WTC11 (cell line): Measurements from ENCODE around the gene COL20A1.

Source experiments
- CTCF ChIP-seq: fragments of 200-600 bp; IDR thresholded peaks from 2 replicates; pipeline ENCODE4 v1.8.0; 2022; ENCODE audit warnings: antibody characterized with exemption
- E2F1 ChIP-seq: sonication (generic); formaldehyde crosslinking; IDR thresholded peaks from 2 replicates; pipeline ENCODE4 v1.8.0; 2022; ENCODE audit warnings: mild to moderate bottlenecking, missing genetic modification reagents
- MAX ChIP-seq: sonication (generic); formaldehyde crosslinking; IDR thresholded peaks from 2 replicates; pipeline ENCODE4 v1.8.0; 2022; ENCODE audit warnings: mild to moderate bottlenecking, missing genetic modification reagents
- NR1H2 ChIP-seq: sonication (generic); formaldehyde crosslinking; IDR thresholded peaks from 2 replicates; pipeline ENCODE4 v1.9.0; 2021; ENCODE audit warnings: mild to moderate bottlenecking, moderate library complexity, missing genetic modification reagents
- NR2C2 ChIP-seq: sonication (generic); formaldehyde crosslinking; IDR thresholded peaks from 2 replicates; pipeline ENCODE4 v1.8.0; 2022; ENCODE audit warnings: mild to moderate bottlenecking, missing genetic modification reagents
- TP53 ChIP-seq: sonication (generic); formaldehyde crosslinking; IDR thresholded peaks from 2 replicates; pipeline ENCODE4 v1.8.1; 2023; ENCODE audit warnings: mild to moderate bottlenecking, missing genetic modification reagents

- no peak for TF ChIP-seq E2F1 (CRISPR knock-in tag)
- no peak for TF ChIP-seq CTCF
- TF ChIP-seq NR2C2 (CRISPR knock-in tag) = no peak
- no peak for TF ChIP-seq NR1H2 (CRISPR knock-in tag)
- no peak for TF ChIP-seq MAX (CRISPR knock-in tag)
- TF ChIP-seq TP53 (CRISPR knock-in tag) = no peak
These were observed 50.8 kb downstream of the COL20A1 start for GRCh38 chr20:63343460-63344445.
